NT2/D1 (cell line): ENCODE results near the gene PLTP.
"Not testable (repeated sequence)": the region's sequence is repeated elsewhere in the genome, so short reads cannot be mapped to it uniquely, and the experiment has no call there.

Source experiments
- DNase-seq: peaks from one replicate; pipeline ENCODE4 v3.0.0-alpha.2; 2011; ENCODE audit warnings: low read depth, low spot score
- H3K27me3 ChIP-seq: 2 replicates; pipeline ENCODE4 v1.6.0; 2011; ENCODE audit warnings: mild to moderate bottlenecking; ENCODE audit not compliant: insufficient read length, insufficient read depth
- H3K36me3 ChIP-seq: 2 replicates; pipeline ENCODE4 v1.6.1; 2011; ENCODE audit warnings: mild to moderate bottlenecking, low read length, mixed read lengths; ENCODE audit not compliant: insufficient read depth, insufficient read length
- H3K4me1 ChIP-seq: 2 replicates; pipeline ENCODE4 v1.5.1; 2011; ENCODE audit not compliant: insufficient read depth, insufficient read length
- H3K4me3 ChIP-seq: 2 replicates; pipeline ENCODE4 v1.5.1; 2011; ENCODE audit warnings: low read depth; ENCODE audit not compliant: insufficient read length
- H3K9ac ChIP-seq: 2 replicates; pipeline ENCODE4 v1.6.0; 2011; ENCODE audit warnings: low read depth; ENCODE audit not compliant: insufficient read length
- H3K9me3 ChIP-seq: 2 replicates; pipeline ENCODE4 v1.5.1; 2011; ENCODE audit warnings: mild to moderate bottlenecking, low read length; ENCODE audit not compliant: insufficient read depth
- SUZ12 ChIP-seq: IDR thresholded peaks from 2 replicates; pipeline ENCODE4 v1.6.1; 2011; ENCODE audit not compliant: insufficient read length, insufficient read depth; ENCODE audit errors: extremely low read depth
- YY1 ChIP-seq: IDR thresholded peaks from 2 replicates; pipeline ENCODE4 v1.6.1; 2011; ENCODE audit not compliant: insufficient read length, insufficient read depth
- ZNF274 ChIP-seq: IDR thresholded peaks from 2 replicates; pipeline ENCODE4 v1.6.1; 2011; ENCODE audit warnings: mild to moderate bottlenecking, low read depth, low read length

Gene PLTP

DNA sequence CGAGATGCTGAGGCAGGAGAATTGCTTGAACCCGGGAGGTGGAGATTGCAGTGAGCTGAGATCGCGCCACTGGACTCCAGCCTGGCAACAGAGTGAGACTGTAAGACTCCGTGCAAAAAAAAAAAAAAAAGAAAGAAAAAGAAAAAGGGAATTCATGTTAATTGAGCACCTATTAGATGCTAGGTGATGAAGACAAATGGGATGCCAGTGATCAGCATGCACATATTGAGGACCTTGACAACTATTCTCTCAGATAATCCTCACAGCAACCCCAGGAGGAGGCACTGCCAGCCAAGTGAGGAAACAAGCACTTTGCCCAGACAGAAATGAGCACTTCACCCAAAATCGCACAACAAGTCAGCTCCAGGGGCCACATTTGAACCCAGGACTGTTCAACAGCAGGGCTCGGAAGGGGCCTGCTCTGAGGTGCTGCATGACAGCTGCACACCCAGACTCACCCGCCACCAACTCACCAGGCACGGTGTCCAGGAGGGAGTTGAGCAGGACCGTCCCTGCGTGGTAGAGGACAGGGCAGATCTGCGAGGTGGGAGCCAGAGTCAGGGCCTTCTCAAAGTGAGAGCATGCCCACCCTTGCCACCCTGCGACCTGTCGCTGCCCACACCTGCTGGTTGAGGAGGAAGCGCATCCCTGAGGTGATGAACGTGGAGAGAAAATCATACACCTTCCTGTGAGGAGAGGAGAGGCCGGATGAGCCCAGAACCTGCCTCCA lies 4.6 kb downstream of the PLTP start:
- peaks cover 15% of the 10 kb centered on the region for H3K4me1 ChIP-seq
- H3K4me3 ChIP-seq = no peak overlapping the region
- no peaks in the 10 kb centered on the region for H3K27me3 ChIP-seq
- H3K9me3 ChIP-seq = no peaks in the 10 kb centered on the region
- no peak for DNase-seq
- no peak overlapping the region for H3K9ac ChIP-seq
- peaks cover 73% of the 10 kb centered on the region for H3K36me3 ChIP-seq
- no peak for TF ChIP-seq YY1
- no peak for TF ChIP-seq ZNF274
- no peak for TF ChIP-seq SUZ12

DNA sequence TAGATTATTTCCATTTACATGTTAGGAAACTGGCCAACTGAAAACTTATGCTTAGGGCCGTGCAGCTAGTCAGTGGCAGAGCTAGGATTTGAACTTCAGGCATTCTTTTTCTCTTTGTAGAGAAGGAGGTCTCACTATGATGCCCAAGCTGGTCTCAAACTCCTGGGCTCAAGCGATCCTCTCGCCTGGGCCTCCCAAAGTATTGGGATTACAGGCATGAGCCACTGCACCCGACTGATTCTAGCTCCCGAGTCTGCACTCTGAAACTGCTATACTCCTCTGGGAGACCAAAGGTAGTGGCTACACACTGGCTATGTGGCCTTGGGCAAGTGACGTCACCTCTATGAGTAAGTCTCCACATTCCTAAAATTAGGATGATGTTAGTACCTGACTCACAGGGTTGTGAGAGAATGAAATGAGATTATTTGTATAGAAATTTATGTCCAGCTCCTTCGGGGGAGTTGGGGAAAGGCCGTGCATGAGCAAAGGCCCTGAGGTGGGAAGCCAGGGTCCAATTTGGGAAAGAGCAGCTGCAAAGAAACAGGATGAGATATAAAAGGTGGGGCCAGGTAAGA lies 6.4 kb downstream of the PLTP start:
- peaks cover 13% of the 10 kb centered on the region for H3K4me1 ChIP-seq
- no peaks in the 10 kb centered on the region for H3K27me3 ChIP-seq
- peaks cover 88% of the 10 kb centered on the region for H3K36me3 ChIP-seq
- H3K9me3 ChIP-seq = no peaks in the 10 kb centered on the region
- no peak for DNase-seq
- TF ChIP-seq SUZ12 (no peak), YY1 (no peak), ZNF274 (no peak)
- H3K4me3 ChIP-seq = no peak overlapping the region
- H3K9ac ChIP-seq = no peak overlapping the region

DNA sequence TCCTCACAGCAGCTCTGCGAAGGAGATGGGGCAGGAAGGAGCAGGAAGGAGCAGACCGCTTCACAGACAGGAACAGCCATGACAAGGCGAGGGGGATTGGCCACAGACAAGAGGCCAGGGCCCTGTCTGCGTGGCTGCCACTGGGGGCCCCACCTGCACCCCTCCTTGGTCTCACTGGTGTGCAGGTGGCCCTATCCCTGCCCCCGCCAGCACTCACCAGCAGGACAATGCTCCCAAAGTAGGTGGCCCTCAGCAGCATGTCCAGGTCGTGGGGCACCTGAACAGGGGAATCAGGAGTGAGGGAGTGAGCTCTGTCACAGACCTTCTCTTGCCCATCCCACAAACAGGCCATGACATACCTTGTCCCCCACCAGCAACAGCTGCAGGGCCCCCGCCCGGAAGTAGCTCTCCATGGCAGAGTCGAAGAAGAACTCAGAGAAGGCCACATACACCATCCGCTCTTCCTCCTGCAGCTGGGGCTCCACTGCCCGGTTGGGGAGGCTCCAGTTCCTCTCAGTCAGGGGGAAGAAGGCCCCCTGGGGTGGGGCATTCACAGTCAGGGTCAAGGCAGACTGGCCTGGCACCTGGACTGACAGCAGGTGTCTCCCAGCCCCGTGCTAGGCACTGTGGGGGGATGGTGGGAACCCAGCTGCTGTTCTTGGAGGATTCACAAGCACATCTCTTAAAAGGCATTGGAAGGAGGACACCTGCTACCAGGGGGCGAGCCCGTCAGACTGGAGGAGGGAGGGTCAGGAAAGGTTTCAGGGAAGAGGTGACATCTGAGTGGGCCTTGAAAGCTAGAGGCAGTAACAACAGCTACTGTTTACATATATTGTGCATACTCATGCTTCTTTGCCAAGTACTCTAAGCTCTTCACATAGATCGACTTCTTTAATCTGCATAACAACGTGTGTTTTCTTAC lies 7.1 kb downstream of the PLTP start:
- no peaks in the 10 kb centered on the region for H3K27me3 ChIP-seq
- no peak overlapping the region for H3K4me3 ChIP-seq
- H3K36me3 ChIP-seq = peaks cover 90% of the 10 kb centered on the region
- peak overlapping the region; percentile 0 for H3K9ac ChIP-seq
- DNase-seq = no peak
- no peaks in the 10 kb centered on the region for H3K9me3 ChIP-seq
- TF ChIP-seq ZNF274 (no peak), YY1 (no peak), SUZ12 (no peak)
- H3K4me1 ChIP-seq = peaks cover 10% of the 10 kb centered on the region

DNA sequence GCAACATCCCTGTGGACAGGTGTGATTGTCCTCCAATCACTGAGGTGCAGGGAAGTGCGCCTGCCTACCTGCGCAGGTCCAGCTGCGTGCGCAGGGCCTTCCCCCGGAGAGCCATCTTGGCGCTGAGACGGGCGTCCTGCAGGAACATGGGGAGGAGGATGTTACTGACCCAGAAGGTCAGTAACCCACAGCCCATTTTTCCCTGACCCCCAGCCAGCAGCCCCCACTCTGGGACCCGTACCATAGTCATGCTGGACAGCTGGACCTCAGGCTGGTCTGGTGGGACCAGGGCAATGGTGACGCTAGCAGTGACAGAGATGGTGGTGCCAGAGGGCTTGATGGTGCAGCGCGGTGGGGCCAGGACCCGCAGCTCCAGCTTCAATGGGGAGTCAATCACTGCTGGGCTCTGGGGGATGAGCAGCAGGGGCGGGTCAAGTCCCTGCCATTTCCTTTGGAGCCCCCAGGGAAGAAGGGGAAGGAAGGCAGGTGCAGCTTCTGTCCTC lies 9.7 kb downstream of the PLTP start:
- no peak for TF ChIP-seq ZNF274
- peaks cover 91% of the 10 kb centered on the region for H3K36me3 ChIP-seq
- H3K9me3 ChIP-seq = no peaks in the 10 kb centered on the region
- no peaks in the 10 kb centered on the region for H3K27me3 ChIP-seq
- peaks cover 7% of the 10 kb centered on the region for H3K4me1 ChIP-seq
- no peak overlapping the region for H3K9ac ChIP-seq
- no peak for DNase-seq
- no peak overlapping the region for H3K4me3 ChIP-seq

DNA sequence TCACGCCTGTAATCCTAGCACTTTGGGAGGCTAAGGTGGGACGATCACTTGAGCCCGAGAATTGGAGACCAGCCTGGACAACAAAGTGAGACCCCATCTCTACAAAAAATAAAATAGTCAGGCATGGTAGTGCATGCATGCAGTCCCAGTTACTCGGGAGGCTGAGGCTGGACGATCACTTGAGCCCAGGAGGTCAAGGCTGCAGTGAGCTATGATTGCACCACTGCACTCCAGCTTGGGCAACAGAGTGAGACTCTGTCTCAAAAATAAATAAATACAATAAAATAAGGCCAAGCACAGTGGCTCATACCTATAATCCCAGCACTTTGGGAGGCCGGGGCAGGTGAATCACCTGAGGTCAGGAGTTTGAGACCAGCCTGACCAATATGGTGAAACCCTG lies 10.6 kb downstream of the PLTP start:
- not testable (repeated sequence) for DNase-seq, H3K9ac ChIP-seq, H3K9me3 ChIP-seq, H3K27me3 ChIP-seq, H3K4me3 ChIP-seq, H3K4me1 ChIP-seq
- peaks cover 93% of the 10 kb centered on the region for H3K36me3 ChIP-seq

DNA sequence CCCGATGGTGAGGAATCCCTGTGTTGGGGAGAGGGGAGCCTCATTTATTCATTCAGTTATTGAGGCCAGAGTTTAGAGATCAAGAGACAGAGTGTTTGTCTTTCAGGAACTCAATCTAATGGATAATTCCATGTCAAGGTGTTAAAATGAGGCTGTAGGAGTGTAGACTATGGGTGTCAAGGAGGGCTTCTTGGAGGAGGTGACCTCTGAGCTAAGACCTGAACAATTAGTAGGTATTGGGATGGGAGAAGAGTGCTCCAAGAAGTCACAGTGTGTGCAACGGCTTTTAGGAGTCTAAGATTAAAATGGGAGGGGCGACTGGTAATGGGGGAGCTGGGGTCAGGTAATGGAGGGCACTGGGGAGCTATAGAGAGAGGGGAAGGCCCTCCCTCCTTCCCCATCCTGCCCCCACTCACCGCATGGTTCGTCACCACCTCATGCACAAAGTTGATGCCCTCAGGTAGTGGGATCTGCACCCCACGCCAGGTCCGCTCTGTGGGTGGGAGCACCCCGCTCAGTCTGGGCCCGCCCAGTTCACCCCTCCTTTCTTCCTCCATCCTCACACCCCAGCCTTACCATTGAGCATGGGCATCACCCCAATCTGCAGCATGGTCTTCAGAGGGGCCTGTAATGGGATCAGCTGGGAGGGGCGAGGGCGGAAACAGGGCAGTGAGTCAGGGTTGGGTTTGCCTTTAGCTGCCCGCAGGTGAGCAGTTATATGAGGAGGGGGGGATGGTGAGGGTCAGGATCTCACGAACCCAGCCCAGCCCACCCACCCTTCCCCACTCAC lies 12.7 kb downstream of the PLTP start:
- Histone ChIP-seq H3K9me3 (no peaks in the 10 kb centered on the region), H3K4me1 (no peaks in the 10 kb centered on the region), H3K27me3 (no peaks in the 10 kb centered on the region), H3K4me3 (no peak overlapping the region), H3K9ac (no peak overlapping the region), H3K36me3 (peaks cover 88% of the 10 kb centered on the region)
- no peak for DNase-seq
- TF ChIP-seq SUZ12 = no peak
- no peak for TF ChIP-seq YY1
- no peak for TF ChIP-seq ZNF274
